ENCODE measurements around the gene DNAH6.
"Not testable (repeated sequence)": the region's sequence is repeated elsewhere in the genome, so short reads cannot be mapped to it uniquely, and the experiment has no call there.

Gene DNAH6

GRCh38 chr2:84858937-84859336, 342.6 kb downstream of the DNAH6 start:
- TF ChIP-seq MAX (IDR thresholded peaks at IDR 0.05; ENCODE audit: low read depth, low read length), result no peak
- TF ChIP-seq, protein P1, sequence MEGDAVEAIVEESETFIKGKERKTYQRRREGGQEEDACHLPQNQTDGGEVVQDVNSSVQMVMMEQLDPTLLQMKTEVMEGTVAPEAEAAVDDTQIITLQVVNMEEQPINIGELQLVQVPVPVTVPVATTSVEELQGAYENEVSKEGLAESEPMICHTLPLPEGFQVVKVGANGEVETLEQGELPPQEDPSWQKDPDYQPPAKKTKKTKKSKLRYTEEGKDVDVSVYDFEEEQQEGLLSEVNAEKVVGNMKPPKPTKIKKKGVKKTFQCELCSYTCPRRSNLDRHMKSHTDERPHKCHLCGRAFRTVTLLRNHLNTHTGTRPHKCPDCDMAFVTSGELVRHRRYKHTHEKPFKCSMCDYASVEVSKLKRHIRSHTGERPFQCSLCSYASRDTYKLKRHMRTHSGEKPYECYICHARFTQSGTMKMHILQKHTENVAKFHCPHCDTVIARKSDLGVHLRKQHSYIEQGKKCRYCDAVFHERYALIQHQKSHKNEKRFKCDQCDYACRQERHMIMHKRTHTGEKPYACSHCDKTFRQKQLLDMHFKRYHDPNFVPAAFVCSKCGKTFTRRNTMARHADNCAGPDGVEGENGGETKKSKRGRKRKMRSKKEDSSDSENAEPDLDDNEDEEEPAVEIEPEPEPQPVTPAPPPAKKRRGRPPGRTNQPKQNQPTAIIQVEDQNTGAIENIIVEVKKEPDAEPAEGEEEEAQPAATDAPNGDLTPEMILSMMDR (IDR thresholded peaks at IDR 0.05; ENCODE audit: low read depth, low read length), result no peak
- no peak for TF ChIP-seq POLR2A (IDR thresholded peaks at IDR 0.05; ENCODE audit: extremely low read depth, insufficient read length)
- no peak for TF ChIP-seq MYC (IDR thresholded peaks at IDR 0.05; ENCODE audit: low read depth, low read length)
- no peak overlapping the region for H3K4me3 ChIP-seq (ENCODE audit: low read depth, low read length)
- DNase-seq (ENCODE audit: low read depth), result no peak

DNA sequence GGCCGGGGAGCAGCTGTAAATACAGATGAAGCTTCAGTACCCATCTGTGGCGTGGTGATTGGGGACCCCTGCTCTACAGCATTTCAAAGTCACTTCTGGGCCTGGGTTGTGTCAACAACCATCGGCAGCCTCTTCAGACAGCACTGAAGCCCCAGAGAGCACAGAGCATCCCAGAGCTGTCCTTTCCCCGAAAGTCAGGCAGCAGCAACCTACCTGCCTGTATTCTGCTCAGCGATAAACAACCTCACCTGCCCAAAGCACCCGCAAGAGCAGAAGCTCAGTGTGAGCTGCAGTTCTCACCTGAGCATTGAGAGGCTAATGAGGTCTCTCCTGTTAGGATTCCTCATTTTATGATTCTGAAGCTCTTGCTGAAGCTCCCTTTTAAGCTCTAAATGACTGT, 345.2 kb downstream of the DNAH6 start:
- no peak for DNase-seq (ENCODE audit: low read depth)
- no peak overlapping the region for H3K4me3 ChIP-seq (ENCODE audit: low read depth, low read length)
- TF ChIP-seq POLR2A (IDR thresholded peaks at IDR 0.05; ENCODE audit: extremely low read depth, insufficient read length), result no peak
- no peak for TF ChIP-seq MAX (IDR thresholded peaks at IDR 0.05; ENCODE audit: low read depth, low read length)
- no peak for TF ChIP-seq MYC (IDR thresholded peaks at IDR 0.05; ENCODE audit: low read depth, low read length)
- TF ChIP-seq, protein P1 (IDR thresholded peaks at IDR 0.05; ENCODE audit: low read depth, low read length), result no peak

DNA sequence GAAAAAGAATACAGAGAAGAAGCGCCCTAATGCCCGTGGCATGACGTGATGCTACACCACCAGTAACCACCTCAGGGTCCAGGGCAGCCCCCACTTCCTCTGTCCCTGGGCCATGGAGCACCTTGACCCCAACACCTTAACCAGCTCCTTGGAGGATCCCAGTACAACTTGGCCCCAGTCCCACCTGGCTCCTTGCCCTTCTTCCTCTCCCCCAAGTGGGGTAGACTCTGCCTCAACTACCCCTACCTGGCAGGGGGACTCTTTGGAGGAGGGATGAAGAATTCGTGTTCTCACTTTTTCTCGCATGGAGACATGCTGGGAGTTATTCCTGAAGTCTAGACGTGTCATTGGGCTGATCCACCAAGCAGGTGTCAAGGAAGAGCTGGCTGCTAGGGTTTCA, 345.7 kb downstream of the DNAH6 start:
- DNase-seq (ENCODE audit: low read depth), result no peak
- no peak overlapping the region for H3K4me3 ChIP-seq (ENCODE audit: low read depth, low read length)
- TF ChIP-seq POLR2A (IDR thresholded peaks at IDR 0.05; ENCODE audit: extremely low read depth, insufficient read length) (no peak), MAX (IDR thresholded peaks at IDR 0.05; ENCODE audit: low read depth, low read length) (no peak), MYC (IDR thresholded peaks at IDR 0.05; ENCODE audit: low read depth, low read length) (no peak)
- TF ChIP-seq, protein P1 (IDR thresholded peaks at IDR 0.05; ENCODE audit: low read depth, low read length), result no peak

DNA sequence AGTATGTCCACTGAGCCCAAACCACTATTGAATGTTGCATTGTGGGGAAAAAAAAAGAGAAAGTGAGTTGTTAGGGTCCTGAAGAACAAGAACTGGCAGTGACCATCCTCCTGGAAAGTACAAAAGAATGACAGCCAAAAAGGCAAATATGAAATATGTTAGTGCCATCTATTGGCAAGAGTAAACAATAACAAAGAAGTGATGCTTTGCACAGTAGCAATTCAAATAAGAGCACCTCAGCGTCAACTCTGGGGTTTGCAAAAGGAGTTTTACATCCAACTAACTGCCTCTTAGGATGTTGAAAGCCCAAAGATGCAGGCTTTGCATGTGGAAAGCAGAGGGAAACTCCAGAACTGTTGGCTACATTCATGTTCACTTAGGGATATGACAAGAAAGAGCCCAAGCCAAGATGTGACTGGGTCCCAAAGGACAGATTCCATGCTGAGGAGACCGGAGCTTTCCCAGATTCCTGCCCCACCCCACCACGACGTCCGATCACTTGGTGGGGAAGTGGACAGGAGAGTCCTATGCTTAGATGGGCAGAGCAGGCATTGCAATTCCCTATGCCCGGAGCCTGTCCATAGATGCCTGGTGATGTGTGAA, 349.0 kb downstream of the DNAH6 start:
- TF ChIP-seq POLR2A (IDR thresholded peaks at IDR 0.05; ENCODE audit: extremely low read depth, insufficient read length), result no peak
- TF ChIP-seq, protein P1 (IDR thresholded peaks at IDR 0.05; ENCODE audit: low read depth, low read length), result peak; percentile 5
- peak; percentile 56 for DNase-seq (ENCODE audit: low read depth)
- no peak overlapping the region for H3K4me3 ChIP-seq (ENCODE audit: low read depth, low read length)

DNA sequence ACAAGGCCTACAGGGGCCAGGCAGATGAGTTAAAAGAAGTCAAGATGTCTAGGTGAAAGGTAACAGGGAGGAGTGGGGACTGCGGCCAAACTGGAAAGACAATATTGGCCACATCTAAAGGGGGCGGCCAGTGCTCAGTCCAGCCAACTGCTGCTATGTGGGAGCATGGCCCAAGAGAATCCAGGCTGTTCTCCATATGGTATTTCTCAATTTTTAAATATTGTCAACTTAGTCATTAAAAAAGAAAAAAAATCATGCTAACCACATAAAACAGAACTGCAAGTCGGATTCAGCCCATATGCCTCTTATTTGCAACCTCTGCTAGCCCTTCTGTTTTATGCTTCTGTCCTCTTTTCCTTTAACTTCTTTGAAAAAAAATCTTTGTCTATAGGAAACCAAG, 349.8 kb downstream of the DNAH6 start:
- no peak for TF ChIP-seq POLR2A (IDR thresholded peaks at IDR 0.05; ENCODE audit: extremely low read depth, insufficient read length)
- TF ChIP-seq, protein P1 (IDR thresholded peaks at IDR 0.05; ENCODE audit: low read depth, low read length), result no peak
- no peak for TF ChIP-seq MYC (IDR thresholded peaks at IDR 0.05; ENCODE audit: low read depth, low read length)
- TF ChIP-seq MAX (IDR thresholded peaks at IDR 0.05; ENCODE audit: low read depth, low read length), result no peak
- DNase-seq (ENCODE audit: low read depth), result no peak
- no peak overlapping the region for H3K4me3 ChIP-seq (ENCODE audit: low read depth, low read length)

- DNase-seq (ENCODE audit: low read depth); H3K4me3 ChIP-seq (ENCODE audit: low read depth, low read length): not testable (repeated sequence)
Observed at GRCh38 chr2:84868327-84868726, 352.0 kb downstream of the DNAH6 start.

Measured in NB4 (cell line).